AG09309 (cell line): ENCODE measurements around the gene VEPH1.

Experiments
- DNase-seq: peaks from one replicate; pipeline ENCODE4 v3.0.0-alpha.2; 2010; ENCODE audit warnings: low read depth
- H3K4me3 ChIP-seq: 2 replicates; pipeline ENCODE4 v1.5.1; 2011; ENCODE audit warnings: mild to moderate bottlenecking, low read depth, low read length, moderate library complexity; ENCODE audit not compliant: control insufficient read depth
- TF ChIP-seq, protein P1 (sequence below): IDR thresholded peaks from 2 replicates; pipeline ENCODE4 v1.5.1; 2011; ENCODE audit warnings: mild to moderate bottlenecking, low read depth, low read length, inconsistent platforms; ENCODE audit not compliant: insufficient read depth, control insufficient read depth; ENCODE audit errors: missing control alignments

Gene VEPH1

GRCh38 chr3:157443905-157444796 is 59.1 kb downstream of the VEPH1 start:
- DNase-seq, result peak; percentile 59
- TF ChIP-seq, protein P1, sequence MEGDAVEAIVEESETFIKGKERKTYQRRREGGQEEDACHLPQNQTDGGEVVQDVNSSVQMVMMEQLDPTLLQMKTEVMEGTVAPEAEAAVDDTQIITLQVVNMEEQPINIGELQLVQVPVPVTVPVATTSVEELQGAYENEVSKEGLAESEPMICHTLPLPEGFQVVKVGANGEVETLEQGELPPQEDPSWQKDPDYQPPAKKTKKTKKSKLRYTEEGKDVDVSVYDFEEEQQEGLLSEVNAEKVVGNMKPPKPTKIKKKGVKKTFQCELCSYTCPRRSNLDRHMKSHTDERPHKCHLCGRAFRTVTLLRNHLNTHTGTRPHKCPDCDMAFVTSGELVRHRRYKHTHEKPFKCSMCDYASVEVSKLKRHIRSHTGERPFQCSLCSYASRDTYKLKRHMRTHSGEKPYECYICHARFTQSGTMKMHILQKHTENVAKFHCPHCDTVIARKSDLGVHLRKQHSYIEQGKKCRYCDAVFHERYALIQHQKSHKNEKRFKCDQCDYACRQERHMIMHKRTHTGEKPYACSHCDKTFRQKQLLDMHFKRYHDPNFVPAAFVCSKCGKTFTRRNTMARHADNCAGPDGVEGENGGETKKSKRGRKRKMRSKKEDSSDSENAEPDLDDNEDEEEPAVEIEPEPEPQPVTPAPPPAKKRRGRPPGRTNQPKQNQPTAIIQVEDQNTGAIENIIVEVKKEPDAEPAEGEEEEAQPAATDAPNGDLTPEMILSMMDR, result no peak
- no peak overlapping the region for H3K4me3 ChIP-seq

DNA sequence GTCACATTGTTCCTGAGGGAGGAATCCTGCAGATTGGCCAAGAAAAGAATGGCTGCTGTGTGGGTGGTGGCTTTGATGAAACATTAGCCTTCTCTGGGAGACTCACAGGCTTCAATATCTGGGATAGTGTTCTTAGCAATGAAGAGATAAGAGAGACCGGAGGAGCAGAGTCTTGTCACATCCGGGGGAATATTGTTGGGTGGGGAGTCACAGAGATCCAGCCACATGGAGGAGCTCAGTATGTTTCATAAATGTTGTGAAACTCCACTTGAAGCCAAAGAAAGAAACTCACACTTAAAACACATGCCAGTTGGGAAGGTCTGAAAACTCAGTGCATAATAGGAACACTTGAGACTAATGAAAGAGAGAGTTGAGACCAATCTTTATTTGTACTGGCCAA is 60.5 kb downstream of the VEPH1 start:
- H3K4me3 ChIP-seq, result no peak overlapping the region
- TF ChIP-seq, protein P1, result no peak
- DNase-seq, result no peak

DNA sequence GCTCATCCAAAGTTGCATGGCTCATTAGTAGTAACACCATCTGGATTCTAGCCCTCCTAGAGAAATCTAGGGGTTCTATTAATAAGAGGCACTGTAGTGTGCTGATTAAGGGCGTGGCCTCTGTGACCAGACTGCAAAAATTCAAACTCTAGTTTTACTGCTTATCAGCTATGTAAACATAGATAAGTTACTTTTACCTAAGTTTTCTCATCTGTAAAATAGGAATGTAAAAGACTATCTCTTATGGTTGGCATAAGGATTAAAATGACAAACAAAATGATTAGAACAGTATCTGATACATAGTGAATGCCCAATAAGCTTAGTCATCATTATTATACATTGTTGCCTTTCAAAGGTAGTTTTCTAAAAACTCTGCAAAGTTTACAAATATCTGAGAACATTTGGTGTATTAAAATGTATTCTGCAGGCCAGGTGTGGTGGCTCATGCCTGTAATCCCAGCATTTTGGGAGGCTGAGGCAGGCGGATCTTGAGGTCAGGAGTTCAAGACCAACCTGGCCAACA is 62.1 kb downstream of the VEPH1 start:
- TF ChIP-seq, protein P1, result no peak
- H3K4me3 ChIP-seq, result peak overlapping the region; percentile 5; the same call in 1 of the 2 replicates
- DNase-seq, result no peak

GRCh38 chr3:157438194-157438730 is 65.0 kb downstream of the VEPH1 start:
- TF ChIP-seq, protein P1, result no peak
- no peak for DNase-seq
- H3K4me3 ChIP-seq, result peak overlapping the region; percentile 88

DNA sequence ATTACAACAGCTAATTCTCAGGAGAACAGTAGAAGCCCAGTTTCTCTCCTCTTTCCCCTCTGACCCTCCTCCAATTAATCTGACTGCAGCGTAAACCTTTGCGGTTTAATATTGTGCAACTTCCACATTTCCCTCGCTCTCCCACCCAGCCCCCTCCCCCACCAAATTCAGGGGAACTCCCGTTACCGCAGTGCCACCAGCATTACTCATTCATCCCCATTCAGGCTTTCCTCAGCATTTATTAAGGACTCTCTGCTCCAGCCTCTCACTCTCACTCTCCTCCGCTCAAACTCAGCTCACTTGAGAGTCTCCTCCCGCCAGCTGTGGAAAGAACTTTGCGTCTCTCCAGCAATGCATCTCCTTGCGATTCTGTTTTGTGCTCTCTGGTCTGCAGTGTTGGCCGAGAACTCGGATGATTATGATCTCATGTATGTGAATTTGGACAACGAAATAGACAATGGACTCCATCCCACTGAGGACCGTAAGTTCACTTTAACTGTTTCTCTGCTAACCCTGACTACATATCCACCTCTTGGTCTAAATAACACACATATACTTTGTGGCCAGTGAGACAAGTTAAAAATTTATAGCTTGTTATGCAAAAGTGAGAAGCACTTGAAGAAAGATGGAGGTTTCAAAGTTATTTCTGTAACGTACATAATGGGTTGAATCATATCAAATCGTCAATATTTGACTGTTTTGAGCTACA is 66.5 kb downstream of the VEPH1 start, which contains the start of gene PTX3:
Gene PTX3 (plus strand): TSS at position 268 of the 709 bp plus-strand sequence. CDS start 84 bp downstream, at position 352.
- TF ChIP-seq, protein P1, result no peak
- DNase-seq, result peak; percentile 81
- H3K4me3 ChIP-seq, result peak within 1 kb of the TSS; percentile 88

DNA sequence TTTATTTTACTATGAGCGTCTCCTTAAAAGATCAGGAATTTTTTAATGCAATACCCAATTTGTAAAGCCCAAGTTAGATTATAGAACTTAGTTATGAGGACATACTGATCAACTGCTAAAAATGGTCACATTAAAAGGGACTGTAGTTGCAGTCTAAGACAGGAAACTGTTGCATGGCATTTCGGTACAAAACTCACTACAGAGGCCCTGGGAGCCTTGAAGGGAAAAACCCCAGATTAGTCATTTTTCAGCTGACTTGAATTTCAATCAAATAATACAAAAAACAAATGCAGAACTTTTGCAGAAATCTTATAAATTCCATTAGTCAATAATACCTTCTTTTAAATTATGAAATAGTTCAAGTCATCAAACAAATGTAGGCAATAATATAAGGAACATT is 73.5 kb downstream of the VEPH1 start:
- TF ChIP-seq, protein P1, result no peak
- DNase-seq, result no peak

More for the DNA sequence above, 73.5 kb downstream of the VEPH1 start:
- no peak overlapping the region for H3K4me3 ChIP-seq
